ENCODE results near the gene RAC3.

RAC3 gene

DNA sequence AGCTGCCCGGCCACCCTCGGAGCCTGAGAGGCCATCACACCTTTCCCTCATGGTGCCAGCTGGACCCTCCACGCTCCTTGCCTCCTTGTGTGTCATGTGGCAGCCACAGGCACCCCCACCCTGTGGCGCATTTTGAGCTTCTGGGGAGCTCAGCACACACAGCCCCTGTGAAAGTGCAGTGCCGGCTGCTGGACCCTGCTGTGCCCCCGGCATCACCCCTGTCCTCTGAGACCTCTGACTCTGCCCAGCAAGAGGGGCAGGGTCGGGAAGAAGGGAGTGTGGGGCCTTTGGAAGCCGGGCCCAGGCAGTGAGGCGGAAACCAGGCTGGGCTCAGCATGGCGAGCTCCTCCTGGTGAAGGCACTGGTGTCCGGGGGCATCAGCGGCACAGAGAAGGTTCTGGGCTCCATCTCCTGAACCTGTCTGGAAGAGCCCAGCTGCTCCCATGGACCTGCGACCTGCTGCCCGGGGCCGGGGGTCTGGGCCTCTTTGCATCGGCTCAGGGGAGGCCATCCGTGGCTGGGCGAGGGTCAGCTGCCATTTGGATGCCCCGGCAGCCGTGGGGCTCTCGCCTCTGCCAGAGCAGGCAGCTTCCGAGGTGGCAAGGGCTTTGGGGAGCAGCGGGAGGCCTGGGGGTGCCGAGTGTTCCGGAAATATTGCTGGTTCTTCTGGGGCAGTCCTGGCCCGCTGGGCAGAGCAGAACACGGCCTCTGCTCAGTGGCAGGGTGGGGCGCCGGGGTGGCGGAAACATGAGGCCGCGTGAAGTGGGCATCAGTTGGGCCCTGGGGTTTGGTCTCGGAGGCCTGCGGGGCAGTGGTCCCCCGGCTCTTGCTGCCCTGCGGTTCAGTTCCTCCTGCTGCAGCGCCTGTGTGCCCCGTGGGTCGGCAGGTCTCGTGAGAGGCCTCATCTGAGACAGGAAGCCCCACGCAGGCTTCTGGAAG is 26.7 kb upstream of the RAC3 start:
- no peaks in the 10 kb centered on the region for H3K27me3 ChIP-seq (ENCODE audit: low read length)
- no peak overlapping the region for H2AFZ ChIP-seq (ENCODE audit: low read depth, low read length, severe bottlenecking)
- H3K79me2 ChIP-seq (ENCODE audit: insufficient read depth, low read length), result no peaks in the 10 kb centered on the region
- H4K20me1 ChIP-seq (ENCODE audit: low read depth, low read length), result no peaks in the 10 kb centered on the region
- no peaks in the 10 kb centered on the region for H3K9me3 ChIP-seq (ENCODE audit: insufficient read depth, low read length)
- no peak overlapping the region for H3K4me2 ChIP-seq (ENCODE audit: low read depth, low read length, poor library complexity, severe bottlenecking)
- no peaks in the 10 kb centered on the region for H3F3A ChIP-seq (ENCODE audit: insufficient read depth)
- H3K36me3 ChIP-seq (ENCODE audit: low read length), result no peaks in the 10 kb centered on the region
- H3K4me3 ChIP-seq (ENCODE audit: insufficient read depth, low read length, poor library complexity, severe bottlenecking), result no peak overlapping the region
- no peaks in the 10 kb centered on the region for H3K9me2 ChIP-seq (replicated peaks; ENCODE audit: insufficient read depth, low read length)
- no peak for TF ChIP-seq EZH2phosphoT487 (conservative IDR thresholded peaks at IDR 0.05; ENCODE audit: low read length)
- no peak overlapping the region for H3K27ac ChIP-seq (ENCODE audit: low read depth, low read length)
- no peak overlapping the region for H3K9ac ChIP-seq (ENCODE audit: low read length)

DNA sequence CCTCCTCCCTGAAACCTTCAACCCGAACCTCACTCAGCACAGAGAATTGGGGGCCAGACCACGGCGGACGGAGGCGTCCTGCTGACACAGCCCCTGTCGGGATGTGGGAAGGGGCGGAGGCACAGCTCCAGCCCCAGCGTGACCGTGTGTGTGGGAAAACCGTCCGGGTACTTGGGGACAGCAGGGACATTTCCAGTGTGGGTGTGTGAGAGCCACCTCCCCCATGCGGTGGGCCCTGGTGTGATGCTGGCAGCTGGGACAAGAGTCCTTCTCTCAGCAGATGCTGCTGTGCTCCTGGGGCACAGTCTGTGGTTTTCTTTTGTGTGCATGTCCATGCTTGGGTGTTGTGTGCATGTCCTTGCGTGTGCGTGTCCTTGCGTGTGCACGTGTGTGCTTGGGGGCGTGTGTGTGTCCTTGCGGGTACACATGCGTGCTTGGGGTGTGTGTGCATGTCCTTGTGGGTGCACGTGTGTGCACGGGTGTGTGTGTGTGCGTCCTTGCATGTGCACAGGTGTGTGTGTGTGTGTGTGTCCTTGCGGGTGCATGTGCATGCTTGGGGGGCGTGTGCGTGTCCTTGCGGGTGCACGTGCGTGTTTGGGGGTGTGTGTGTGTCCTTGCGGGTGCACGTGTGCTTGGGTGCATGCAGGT is 25.7 kb upstream of the RAC3 start:
- no peak for TF ChIP-seq EZH2phosphoT487 (conservative IDR thresholded peaks at IDR 0.05; ENCODE audit: low read length)
- TF ChIP-seq, protein P1, sequence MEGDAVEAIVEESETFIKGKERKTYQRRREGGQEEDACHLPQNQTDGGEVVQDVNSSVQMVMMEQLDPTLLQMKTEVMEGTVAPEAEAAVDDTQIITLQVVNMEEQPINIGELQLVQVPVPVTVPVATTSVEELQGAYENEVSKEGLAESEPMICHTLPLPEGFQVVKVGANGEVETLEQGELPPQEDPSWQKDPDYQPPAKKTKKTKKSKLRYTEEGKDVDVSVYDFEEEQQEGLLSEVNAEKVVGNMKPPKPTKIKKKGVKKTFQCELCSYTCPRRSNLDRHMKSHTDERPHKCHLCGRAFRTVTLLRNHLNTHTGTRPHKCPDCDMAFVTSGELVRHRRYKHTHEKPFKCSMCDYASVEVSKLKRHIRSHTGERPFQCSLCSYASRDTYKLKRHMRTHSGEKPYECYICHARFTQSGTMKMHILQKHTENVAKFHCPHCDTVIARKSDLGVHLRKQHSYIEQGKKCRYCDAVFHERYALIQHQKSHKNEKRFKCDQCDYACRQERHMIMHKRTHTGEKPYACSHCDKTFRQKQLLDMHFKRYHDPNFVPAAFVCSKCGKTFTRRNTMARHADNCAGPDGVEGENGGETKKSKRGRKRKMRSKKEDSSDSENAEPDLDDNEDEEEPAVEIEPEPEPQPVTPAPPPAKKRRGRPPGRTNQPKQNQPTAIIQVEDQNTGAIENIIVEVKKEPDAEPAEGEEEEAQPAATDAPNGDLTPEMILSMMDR (IDR thresholded peaks at IDR 0.05; ENCODE audit: insufficient read depth, low read length, poor library complexity, severe bottlenecking), result no peak
- Histone ChIP-seq H3K9me3 (ENCODE audit: insufficient read depth, low read length) (no peaks in the 10 kb centered on the region), H3K4me2 (ENCODE audit: low read depth, low read length, poor library complexity, severe bottlenecking) (no peak overlapping the region), H3F3A (ENCODE audit: insufficient read depth) (no peaks in the 10 kb centered on the region), H3K79me2 (ENCODE audit: insufficient read depth, low read length) (no peaks in the 10 kb centered on the region), H3K27ac (ENCODE audit: low read depth, low read length) (no peak overlapping the region), H3K27me3 (ENCODE audit: low read length) (no peaks in the 10 kb centered on the region), H3K9me2 (replicated peaks; ENCODE audit: insufficient read depth, low read length) (no peaks in the 10 kb centered on the region), H3K9ac (ENCODE audit: low read length) (no peak overlapping the region), H2AFZ (ENCODE audit: low read depth, low read length, severe bottlenecking) (no peak overlapping the region), H3K4me3 (ENCODE audit: insufficient read depth, low read length, poor library complexity, severe bottlenecking) (no peak overlapping the region), H4K20me1 (ENCODE audit: low read depth, low read length) (no peaks in the 10 kb centered on the region), H3K36me3 (ENCODE audit: low read length) (no peaks in the 10 kb centered on the region)

DNA sequence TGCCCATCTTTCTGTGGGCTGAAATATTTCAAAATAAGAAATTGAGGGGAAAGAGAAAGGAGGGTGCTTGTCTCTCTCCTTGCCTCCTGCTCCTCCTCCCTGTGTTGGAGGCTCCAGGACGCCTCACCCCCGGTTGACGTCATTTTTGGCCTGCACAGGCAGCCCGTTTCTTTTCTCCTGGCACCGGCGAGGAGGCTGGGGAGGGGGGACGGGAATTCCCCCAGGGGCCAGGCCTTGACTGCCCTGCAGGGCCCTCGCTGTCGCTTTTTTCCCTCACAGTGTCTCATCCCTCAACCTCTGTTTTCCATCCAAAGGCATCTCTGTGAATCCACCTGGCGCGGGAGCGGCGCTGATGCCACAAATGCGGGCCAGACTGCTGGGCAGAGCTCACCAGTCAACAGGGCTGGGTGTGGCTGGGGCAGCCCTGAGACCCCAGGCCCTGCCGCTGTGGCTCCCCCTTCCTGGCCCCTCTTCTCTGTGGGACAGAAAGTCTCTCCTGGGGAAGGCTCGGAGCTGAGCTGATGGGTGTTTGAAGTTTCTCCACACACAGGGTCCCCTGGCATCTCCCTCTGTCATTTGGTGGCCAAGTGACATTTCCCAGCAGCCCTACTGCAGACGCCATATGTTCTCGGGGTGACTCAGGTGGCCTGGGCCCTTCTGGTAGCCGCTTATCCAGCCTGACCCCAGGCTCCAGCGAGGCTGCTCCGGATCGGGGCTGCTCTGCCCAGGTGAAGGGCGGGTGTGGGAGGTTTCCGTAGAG is 24.8 kb upstream of the RAC3 start:
- Histone ChIP-seq H3K36me3 (ENCODE audit: low read length) (no peaks in the 10 kb centered on the region), H3K4me3 (ENCODE audit: insufficient read depth, low read length, poor library complexity, severe bottlenecking) (no peak overlapping the region), H3K4me2 (ENCODE audit: low read depth, low read length, poor library complexity, severe bottlenecking) (no peak overlapping the region), H3K9me2 (replicated peaks; ENCODE audit: insufficient read depth, low read length) (no peaks in the 10 kb centered on the region), H3F3A (ENCODE audit: insufficient read depth) (no peaks in the 10 kb centered on the region), H2AFZ (ENCODE audit: low read depth, low read length, severe bottlenecking) (no peak overlapping the region), H4K20me1 (ENCODE audit: low read depth, low read length) (no peaks in the 10 kb centered on the region), H3K27me3 (ENCODE audit: low read length) (no peaks in the 10 kb centered on the region), H3K27ac (ENCODE audit: low read depth, low read length) (no peak overlapping the region), H3K79me2 (ENCODE audit: insufficient read depth, low read length) (no peaks in the 10 kb centered on the region), H3K9ac (ENCODE audit: low read length) (no peak overlapping the region), H3K9me3 (ENCODE audit: insufficient read depth, low read length) (no peaks in the 10 kb centered on the region)
- TF ChIP-seq, protein P1 (IDR thresholded peaks at IDR 0.05; ENCODE audit: insufficient read depth, low read length, poor library complexity, severe bottlenecking), result no peak
- no peak for TF ChIP-seq EZH2phosphoT487 (conservative IDR thresholded peaks at IDR 0.05; ENCODE audit: low read length)
